Esophagus muscularis mucosa (tissue), 4 donors: Measurements from ENCODE around the gene SOBP. TPM values are rescaled to one million over a fixed set of nuclear protein-coding genes. Genes with fewer than 3 reads are reported as not detected.

Experiments
- DNase-seq: peaks from one replicate; pipeline ENCODE4 v3.0.0-alpha.2; 2017; ENCODE audit errors: extremely low spot score
- H3K27ac ChIP-seq, 4 donors: fragments of 200-600 bp; sonication (generic); replicated peaks in 1 of 4; 1 replicate in 3 of 4; 2 replicates in 1 of 4; pipeline ENCODE4 v1.5.1; 2016 to 2019; ENCODE audit warnings: mild to moderate bottlenecking in 1 of 4
- H3K27me3 ChIP-seq, 4 donors: fragments of 200-600 bp; sonication (generic); one replicate each; pipeline versions ENCODE4 v1.5.1 to v1.6.0; 2016 to 2019
- H3K36me3 ChIP-seq, 4 donors: fragments of 200-600 bp; sonication (generic); one replicate each; pipeline ENCODE4 v1.5.1; 2016 to 2019
- H3K4me1 ChIP-seq, 4 donors: fragments of 200-600 bp; sonication (generic); one replicate each; pipeline ENCODE4 v1.5.1; 2016 to 2019
- H3K4me3 ChIP-seq, 4 donors: fragments of 200-600 bp; sonication (generic); 1 replicate in 2 of 4; 2 replicates in 2 of 4; pipeline ENCODE4 v1.5.1; 2016 to 2019; ENCODE audit warnings: mild to moderate bottlenecking in 4 of 4, moderate library complexity in 1 of 4
- H3K9me3 ChIP-seq, 4 donors: fragments of 200-600 bp; sonication (generic); 1 replicate in 3 of 4; 2 replicates in 1 of 4; pipeline ENCODE4 v1.5.1; 2016 to 2019
- CTCF ChIP-seq, 3 experiments: fragments of 200-600 bp in 2 of 3; fragments of 450-650 bp in 1 of 3; sonication (generic) in 2 of 3; IDR thresholded peaks; one replicate each; pipeline ENCODE4 v1.5.1; 2017 to 2019; ENCODE audit warnings: antibody characterized with exemption in 3 of 3, mild to moderate bottlenecking in 2 of 3, moderate library complexity in 1 of 3
- EP300 ChIP-seq: sonication (generic); formaldehyde crosslinking; IDR thresholded peaks from one replicate; pipeline ENCODE4 v1.6.1; 2017; ENCODE audit warnings: antibody characterized with exemption
- POLR2A ChIP-seq: fragments of 450-650 bp; IDR thresholded peaks from one replicate; pipeline ENCODE4 v1.6.1; 2017; ENCODE audit warnings: antibody characterized with exemption, moderate library complexity, mild to moderate bottlenecking, low read depth
- POLR2AphosphoS5 ChIP-seq, 2 donors: sonication (generic); formaldehyde crosslinking; IDR thresholded peaks; one replicate each; pipeline ENCODE4 v1.6.1; 2017; ENCODE audit warnings: antibody characterized with exemption in 2 of 2
- WGBS: methylation state at CpG from one replicate; pipeline ENCODE4 v1.1.5; 2018; 5-methylcytosine and 5-hydroxymethylcytosine counted together
- intact Hi-C: fragments of 100-400 bp; cut with DNase I; formaldehyde crosslinking; loops from one replicate; pipeline ENCODE4 v1.15.1; 2023
- total RNA-seq, 4 donors: library from RNA; depleted of rRNA; stranded (reverse); fragments of >200 nt; gene quantifications; one replicate each; pipeline versions ENCODE4 v1.1.0 to v1.2.1, GENCODE V29; 2016

The SOBP gene
- total RNA-seq, 4 donors from 2014 or later: 18.6 to 44.1 (median 27.6) TPM

- DNase-seq: no peak
- Histone ChIP-seq H3K36me3 (no peaks in the 10 kb centered on the region), H3K9me3 (no peaks in the 10 kb centered on the region), H3K27ac (no peak overlapping the region), H3K27me3 (no peaks in the 10 kb centered on the region), H3K4me3 (no peak overlapping the region), H3K4me1 (peaks cover 9 to 18% (median 15%) of the 10 kb centered on the region in 4 donors)
- 73% methylated on average over 4 of the region's 4 CpGs for WGBS
- intact Hi-C loops: loop anchor here (10.0 kb wide), 1 partner anchor 178 kb away; no protein-coding TSS in a partner anchor
- no peak for TF ChIP-seq EP300
- no peak for TF ChIP-seq POLR2AphosphoS5 (IDR thresholded peaks at IDR 0.05)
- no peak for TF ChIP-seq POLR2A
- no peak for TF ChIP-seq CTCF (IDR thresholded peaks at IDR 0.05)
Observed at GRCh38 chr6:107662333-107662732, 172.4 kb downstream of the SOBP start.

GRCh38 chr6:107663308-107663707 lies 173.4 kb downstream of the SOBP start:
- Histone ChIP-seq H3K27ac (no peak overlapping the region), H3K4me3 (no peak overlapping the region), H3K36me3 (no peaks in the 10 kb centered on the region), H3K9me3 (no peaks in the 10 kb centered on the region), H3K4me1 (peaks cover 0 to 9% (median 5%) of the 10 kb centered on the region in 4 donors), H3K27me3 (no peaks in the 10 kb centered on the region)
- DNase-seq: no peak
- TF ChIP-seq POLR2A: no peak
- TF ChIP-seq POLR2AphosphoS5 (IDR thresholded peaks at IDR 0.05): no peak
- no peak for TF ChIP-seq EP300
- TF ChIP-seq CTCF (IDR thresholded peaks at IDR 0.05): no peak
- intact Hi-C loops: loop anchor here (10.0 kb wide), 1 partner anchor 179 kb away; no protein-coding TSS in a partner anchor
- WGBS: 86% methylated on average over 6 of the region's 6 CpGs

- intact Hi-C loops: loop anchor here (10.0 kb wide), 1 partner anchor 181 kb away; no protein-coding TSS in a partner anchor
- no peak for DNase-seq
- TF ChIP-seq CTCF (IDR thresholded peaks at IDR 0.05) (no peak), POLR2AphosphoS5 (IDR thresholded peaks at IDR 0.05) (no peak), EP300 (no peak)
- 68% methylated on average over 4 of the region's 4 CpGs for WGBS
- no peaks in the 10 kb centered on the region for H3K36me3 ChIP-seq
- no peaks in the 10 kb centered on the region for H3K27me3 ChIP-seq
- no peaks in the 10 kb centered on the region for H3K9me3 ChIP-seq
- no peak overlapping the region for H3K27ac ChIP-seq
- no peak overlapping the region for H3K4me3 ChIP-seq
- no peaks in the 10 kb centered on the region for H3K4me1 ChIP-seq
Observed at GRCh38 chr6:107665382-107665781, 175.5 kb downstream of the SOBP start.

- Histone ChIP-seq H3K27me3 (no peaks in the 10 kb centered on the region), H3K9me3 (no peaks in the 10 kb centered on the region), H3K27ac (no peak overlapping the region), H3K4me3 (no peak overlapping the region), H3K4me1 (peaks cover 6 to 9% (median 7%) of the 10 kb centered on the region in 4 donors), H3K36me3 (no peaks in the 10 kb centered on the region)
- TF ChIP-seq CTCF (IDR thresholded peaks at IDR 0.05): no peak
- TF ChIP-seq EP300: no peak
- TF ChIP-seq POLR2AphosphoS5 (IDR thresholded peaks at IDR 0.05): no peak
- TF ChIP-seq POLR2A: no peak
- no peak for DNase-seq
- intact Hi-C loops: loop anchor here (10.0 kb wide), 1 partner anchor 182 kb away; no protein-coding TSS in a partner anchor
- 78% methylated on average over 15 of the region's 15 CpGs for WGBS
Observed at GRCh38 chr6:107666084-107666980, 176.4 kb downstream of the SOBP start.
